GM10847 (cell line): ENCODE data around the gene ZNF385C.

ENCODE experiments used
- POLR2A ChIP-seq: IDR thresholded peaks from 2 replicates; pipeline ENCODE4 v1.6.1; 2011; ENCODE audit not compliant: insufficient read length; ENCODE audit errors: extremely low read depth

The ZNF385C gene

DNA sequence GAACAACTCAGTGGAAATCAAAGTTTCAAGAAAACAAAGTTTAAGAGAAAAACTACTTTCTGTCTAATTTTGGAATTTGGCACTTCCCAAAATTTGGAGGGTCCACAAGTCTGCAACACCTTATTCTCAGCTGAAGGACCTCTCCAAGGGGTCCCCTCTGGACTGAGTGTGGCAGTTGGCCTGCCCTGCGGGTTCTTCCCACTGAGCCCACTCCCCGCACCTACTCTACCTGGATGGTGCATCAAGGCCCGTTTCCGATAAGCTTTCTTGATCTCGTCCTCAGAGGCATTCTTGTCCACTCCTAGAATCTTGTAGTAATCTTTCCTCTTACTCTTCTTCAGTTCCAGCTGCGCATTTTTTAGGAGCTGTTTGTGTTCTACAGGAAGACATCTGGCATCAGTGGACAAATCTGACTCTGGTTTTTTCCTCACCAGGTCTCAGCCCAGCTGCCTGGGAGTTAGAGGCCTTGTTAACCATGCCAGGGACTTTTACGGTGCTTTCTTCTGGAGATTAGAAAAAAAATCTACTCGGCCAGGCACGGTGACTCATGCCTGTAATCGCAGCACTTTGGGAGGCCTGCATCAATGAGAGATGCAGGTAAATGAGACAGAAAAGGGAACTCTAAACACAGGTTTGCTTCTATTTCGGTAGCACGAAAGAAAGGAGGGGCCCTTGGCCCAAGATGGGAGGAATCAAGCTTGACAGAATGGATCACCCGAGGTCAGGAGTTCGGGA lies 116.1 kb downstream of the ZNF385C start:
- no peak for TF ChIP-seq POLR2A

DNA sequence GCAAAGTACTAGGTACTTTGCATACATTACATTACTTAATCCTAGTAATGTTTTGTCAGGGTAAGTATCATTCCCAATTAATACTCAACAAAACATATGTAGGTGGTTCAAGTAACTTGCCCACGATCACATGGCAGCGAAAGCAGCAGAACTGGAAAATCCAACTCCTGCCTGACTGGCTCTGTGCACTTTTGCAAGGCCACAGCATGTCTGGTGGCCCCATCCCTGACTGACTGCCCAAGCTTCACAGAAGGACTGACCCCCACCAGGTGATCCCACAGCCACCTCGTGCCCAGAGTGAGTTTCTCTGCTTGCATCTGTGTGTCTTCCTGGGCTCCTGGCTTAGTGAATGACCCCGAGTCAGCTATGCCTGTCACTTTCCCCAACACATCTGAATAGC lies 120.3 kb downstream of the ZNF385C start:
- no peak for TF ChIP-seq POLR2A

DNA sequence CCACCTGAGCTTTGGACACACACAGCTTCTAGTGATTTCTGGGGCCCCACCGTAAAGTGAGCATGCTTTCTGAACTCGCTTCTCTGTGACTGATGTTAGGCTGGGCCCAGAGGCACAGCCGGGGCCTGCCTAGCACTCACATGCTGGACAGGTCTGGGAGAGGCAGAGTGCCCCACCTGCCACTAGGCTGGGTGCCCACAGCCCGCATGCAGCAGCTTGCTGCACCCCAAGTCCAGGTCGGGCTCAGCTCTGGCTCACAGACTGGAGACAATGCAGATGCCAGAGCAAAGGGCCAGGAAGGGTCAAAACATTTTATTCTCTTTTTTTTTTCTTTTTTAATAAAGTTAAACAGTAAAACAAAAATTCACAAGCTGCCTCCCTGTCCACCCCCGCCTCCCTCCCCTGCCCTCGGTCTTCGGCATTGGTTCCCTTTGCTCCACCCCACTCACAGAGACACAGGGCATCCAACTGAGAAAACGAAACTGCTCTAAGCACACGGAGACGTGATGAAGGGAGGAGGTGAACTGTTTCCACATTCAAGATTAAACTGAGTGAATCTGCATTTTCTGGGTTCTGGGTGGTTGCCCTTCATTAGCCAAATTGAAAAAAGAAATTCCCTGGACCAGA lies 122.0 kb downstream of the ZNF385C start:
- no peak for TF ChIP-seq POLR2A
